NCI-H187 (cell line): ENCODE data around the gene ICAM2.

Experiments used
- DNase-seq, 2 experiments: peaks; one replicate each; lab custom pipeline; 2025; lab: John Stamatoyannopoulos, UW

Gene ICAM2

GRCh38 chr17:63974594-63975192 lies 45.7 kb downstream of the ICAM2 start:
- DNase-seq, result no peak

- DNase-seq, result no peak
These were observed 46.4 kb downstream of the ICAM2 start for GRCh38 chr17:63973930-63974593.

- DNase-seq, result no peak
These were observed 47.2 kb downstream of the ICAM2 start for GRCh38 chr17:63973247-63973646.

- DNase-seq, result no peak
These were observed 47.6 kb downstream of the ICAM2 start, which contains the start of gene SCN4A for GRCh38 chr17:63972796-63973195. TSS of gene SCN4A (minus strand) at chr17:63972918. CDS start at chr17:63972841, 77 bp downstream.

- no peak for DNase-seq
These were observed 51.2 kb downstream of the ICAM2 start for GRCh38 chr17:63969278-63969677.

- no peak for DNase-seq
These were observed 52.5 kb downstream of the ICAM2 start for GRCh38 chr17:63967953-63968352.

GRCh38 chr17:63966646-63967264 lies 53.7 kb downstream of the ICAM2 start:
- no peak for DNase-seq

GRCh38 chr17:63963123-63963522 lies 57.3 kb downstream of the ICAM2 start:
- no peak for DNase-seq

- no peak for DNase-seq
These were observed 58.1 kb downstream of the ICAM2 start for GRCh38 chr17:63962298-63962744.

GRCh38 chr17:63961355-63962212 lies 58.8 kb downstream of the ICAM2 start:
- no peak for DNase-seq

- DNase-seq, result no peak
These were observed 60.0 kb downstream of the ICAM2 start for GRCh38 chr17:63960430-63960829.

- DNase-seq, result no peak
These were observed 60.4 kb downstream of the ICAM2 start for GRCh38 chr17:63960006-63960405.

GRCh38 chr17:63956296-63956920 lies 64.0 kb downstream of the ICAM2 start:
- DNase-seq, result no peak

- no peak for DNase-seq
These were observed 64.6 kb downstream of the ICAM2 start for GRCh38 chr17:63955791-63956190.

GRCh38 chr17:63955232-63955631 lies 65.2 kb downstream of the ICAM2 start:
- no peak for DNase-seq

- no peak for DNase-seq
These were observed 65.9 kb downstream of the ICAM2 start for GRCh38 chr17:63954402-63955063.
